HG03066 (cell line): ENCODE data around the gene FBXL16.

Experiments
- ATAC-seq: cut with Tn5 transposase; IDR thresholded peaks from one replicate; pipeline ENCODE4 v1.9.1; 2021; ENCODE audit warnings: low read depth; ENCODE audit not compliant: unreplicated experiment

Gene FBXL16

GRCh38 chr16:734981-735881, 29.6 kb upstream of the FBXL16 start:
- no peak for ATAC-seq

- ATAC-seq = no peak
Measured at GRCh38 chr16:734208-734980, 28.8 kb upstream of the FBXL16 start.

- ATAC-seq = no peak
Measured at GRCh38 chr16:733382-734207, 28.0 kb upstream of the FBXL16 start.

- no peak for ATAC-seq
Measured at GRCh38 chr16:732936-733335, 27.3 kb upstream of the FBXL16 start.

- ATAC-seq = no peak
Measured at GRCh38 chr16:732332-732731, 26.7 kb upstream of the FBXL16 start.

GRCh38 chr16:730666-731509, 25.3 kb upstream of the FBXL16 start:
- no peak for ATAC-seq

GRCh38 chr16:729768-730665, 24.4 kb upstream of the FBXL16 start:
- no peak for ATAC-seq

GRCh38 chr16:728890-729744, 23.5 kb upstream of the FBXL16 start:
- ATAC-seq = no peak

GRCh38 chr16:728131-728889, 22.7 kb upstream of the FBXL16 start:
- peak; percentile 41 for ATAC-seq

- peak; percentile 5 for ATAC-seq
Measured at GRCh38 chr16:727291-727977, 21.8 kb upstream of the FBXL16 start.

GRCh38 chr16:726438-727290, 21.1 kb upstream of the FBXL16 start, which contains the start of the genes CCDC78 and HAGHL:
Gene CCDC78 (minus strand): TSS chr16:726443. CDS start chr16:726367, 76 bp downstream.
Gene HAGHL (plus strand): TSS chr16:727106. CDS start chr16:727510, 404 bp downstream.
- no peak for ATAC-seq

GRCh38 chr16:726188-726437, 20.5 kb upstream of the FBXL16 start:
- ATAC-seq = no peak

- no peak for ATAC-seq
Measured at GRCh38 chr16:725463-726187, 20.0 kb upstream of the FBXL16 start.

GRCh38 chr16:725041-725376, 19.4 kb upstream of the FBXL16 start:
- no peak for ATAC-seq
